H1 (cell line): Measurements from ENCODE around the gene GALNT1. TPM values are rescaled to one million over a fixed set of nuclear protein-coding genes. Genes with fewer than 3 reads are reported as not detected.

Experiments used
- ATF2 ChIP-seq: IDR thresholded peaks from 2 replicates; pipeline ENCODE4 v1.6.1; 2012; ENCODE audit warnings: low read length, inconsistent platforms
- BRCA1 ChIP-seq: IDR thresholded peaks from 2 replicates; pipeline ENCODE4 v1.6.1; 2012; ENCODE audit warnings: low read depth, low read length, improper control_type of control experiment
- CEBPB ChIP-seq: IDR thresholded peaks from 2 replicates; pipeline ENCODE4 v1.6.1; 2012; ENCODE audit warnings: low read depth, low read length
- CHD2 ChIP-seq: IDR thresholded peaks from 2 replicates; pipeline ENCODE4 v1.6.1; 2012; ENCODE audit warnings: low read length, improper control_type of control experiment
- KDM5A ChIP-seq: fragments of 200-600 bp; IDR thresholded peaks from 2 replicates; pipeline ENCODE4 v1.7.1; 2012; ENCODE audit warnings: mild to moderate bottlenecking, low read length, inconsistent platforms, mixed read lengths
- PHF8 ChIP-seq: fragments of 200-600 bp; sonication (generic); conservative IDR thresholded peaks from 2 replicates; pipeline ENCODE4 v1.7.1; 2012; ENCODE audit warnings: low read depth, mild to moderate bottlenecking, inconsistent platforms, low read length, moderate library complexity
- polyA plus RNA-seq, 7 experiments: library from polyadenylated mRNA; depleted of rRNA in 3 of 7; stranded (reverse) in 5 of 7; unstranded in 2 of 7; fragments of >200 nt in 5 of 7; fragments of 200-250 nt in 2 of 7; gene quantifications; 1 replicate in 5 of 7; 2 replicates in 1 of 7; 4 replicates in 1 of 7; pipeline versions ENCODE4 v1.2.1 to v1.2.3, GENCODE V29; 2011 to 2013; ENCODE audit warnings: missing spikeins in 2 of 7, mixed read lengths in 2 of 7
- total RNA-seq: library from RNA; stranded (reverse); fragmentation: NEBNext Ultra II Directional; extraction: Animal tissue kit (Norgen Biotek cat#: 25700); gene quantifications from 2 replicates; pipeline ENCODE4 v1.2.1, GENCODE V29; 2021

The GALNT1 gene
- total and polyA plus RNA-seq, 2 of the 8 experiments (the other 6 are each of a cell fraction or from before 2014, with no cell fraction given): 22.4 to 101 TPM

- TF ChIP-seq ATF2 (no peak), CHD2 (no peak), BRCA1 (no peak), PHF8 (no peak), KDM5A (no peak), CEBPB (no peak)
- TF ChIP-seq, all 59 proteins: peak for 0
These were observed 101.5 kb downstream of the GALNT1 start (continued) for GRCh38 chr18:35683021-35683420.
